ENCODE data around the gene UTP25.

DNA sequence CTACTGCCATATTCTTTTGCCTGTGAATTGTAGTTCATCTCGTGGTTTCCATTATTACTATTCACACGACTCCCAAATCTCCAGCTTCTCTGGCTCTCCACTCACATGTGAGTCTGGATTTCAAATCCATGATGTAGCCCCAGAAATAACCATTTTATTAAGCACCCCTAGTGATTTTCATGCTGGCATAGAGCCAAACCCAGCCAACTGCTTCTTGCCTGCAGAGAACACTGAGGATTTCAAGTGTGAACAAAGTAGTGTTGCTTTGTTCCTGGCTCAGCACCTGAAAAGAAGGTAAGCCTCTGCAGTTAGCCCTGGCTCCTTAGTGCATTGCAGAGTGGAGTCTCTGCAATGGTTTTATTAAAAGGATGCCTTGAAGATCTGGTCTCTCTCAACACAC, 25.9 kb downstream of the UTP25 start:
- TF ChIP-seq POLR2A (IDR thresholded peaks at IDR 0.05) = no peak
- TF ChIP-seq, protein P1, sequence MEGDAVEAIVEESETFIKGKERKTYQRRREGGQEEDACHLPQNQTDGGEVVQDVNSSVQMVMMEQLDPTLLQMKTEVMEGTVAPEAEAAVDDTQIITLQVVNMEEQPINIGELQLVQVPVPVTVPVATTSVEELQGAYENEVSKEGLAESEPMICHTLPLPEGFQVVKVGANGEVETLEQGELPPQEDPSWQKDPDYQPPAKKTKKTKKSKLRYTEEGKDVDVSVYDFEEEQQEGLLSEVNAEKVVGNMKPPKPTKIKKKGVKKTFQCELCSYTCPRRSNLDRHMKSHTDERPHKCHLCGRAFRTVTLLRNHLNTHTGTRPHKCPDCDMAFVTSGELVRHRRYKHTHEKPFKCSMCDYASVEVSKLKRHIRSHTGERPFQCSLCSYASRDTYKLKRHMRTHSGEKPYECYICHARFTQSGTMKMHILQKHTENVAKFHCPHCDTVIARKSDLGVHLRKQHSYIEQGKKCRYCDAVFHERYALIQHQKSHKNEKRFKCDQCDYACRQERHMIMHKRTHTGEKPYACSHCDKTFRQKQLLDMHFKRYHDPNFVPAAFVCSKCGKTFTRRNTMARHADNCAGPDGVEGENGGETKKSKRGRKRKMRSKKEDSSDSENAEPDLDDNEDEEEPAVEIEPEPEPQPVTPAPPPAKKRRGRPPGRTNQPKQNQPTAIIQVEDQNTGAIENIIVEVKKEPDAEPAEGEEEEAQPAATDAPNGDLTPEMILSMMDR (IDR thresholded peaks at IDR 0.05) = no peak

All from adrenal gland (tissue), 5 donors.